ENCODE measurements around the gene TMEM201.

Gene TMEM201

GRCh38 chr1:9593147-9593491 lies 4.4 kb downstream of the TMEM201 start:
- H3K4me3 ChIP-seq (ENCODE audit: low read length) = no peak overlapping the region
- H3K27ac ChIP-seq (ENCODE audit: low read length) = no peak overlapping the region
- DNase-seq = no peak
- TF ChIP-seq EZH2phosphoT487 (IDR thresholded peaks at IDR 0.05; ENCODE audit: low read length) = no peak
- TF ChIP-seq CTCF (IDR thresholded peaks at IDR 0.05; ENCODE audit: low read length) = no peak
- TF ChIP-seq EZH2 (optimal IDR thresholded peaks at IDR 0.05; ENCODE audit: low read depth, low read length) = no peak
- H3K9me2 ChIP-seq (replicated peaks; ENCODE audit: insufficient read depth, low read length) = no peaks in the 10 kb centered on the region
- H3F3A ChIP-seq (ENCODE audit: insufficient read depth, low read length) = no peaks in the 10 kb centered on the region; the same call in 1 of the 2 replicates
- no peaks in the 10 kb centered on the region for H3K9me3 ChIP-seq (replicated peaks; ENCODE audit: insufficient read depth, low read length)
- H3K4me2 ChIP-seq (ENCODE audit: low read depth, low read length) = no peak overlapping the region
- no peak overlapping the region for H3K9ac ChIP-seq (ENCODE audit: low read length)
- H3K27me3 ChIP-seq (replicated peaks; ENCODE audit: insufficient read depth, low read length) = no peaks in the 10 kb centered on the region
- H2AFZ ChIP-seq (ENCODE audit: low read length) = no peak overlapping the region
- H3K36me3 ChIP-seq (replicated peaks; ENCODE audit: insufficient read depth, low read length) = no peaks in the 10 kb centered on the region
- peaks cover 80% of the 10 kb centered on the region for H3K79me2 ChIP-seq (ENCODE audit: low read length)
- H4K20me1 ChIP-seq (ENCODE audit: insufficient read depth, low read length) = peaks cover 29% of the 10 kb centered on the region; the same call in 1 of the 2 replicates
- peaks cover 6% of the 10 kb centered on the region; the same call in 1 of the 2 replicates for H3K4me1 ChIP-seq (ENCODE audit: low read length)

DNA sequence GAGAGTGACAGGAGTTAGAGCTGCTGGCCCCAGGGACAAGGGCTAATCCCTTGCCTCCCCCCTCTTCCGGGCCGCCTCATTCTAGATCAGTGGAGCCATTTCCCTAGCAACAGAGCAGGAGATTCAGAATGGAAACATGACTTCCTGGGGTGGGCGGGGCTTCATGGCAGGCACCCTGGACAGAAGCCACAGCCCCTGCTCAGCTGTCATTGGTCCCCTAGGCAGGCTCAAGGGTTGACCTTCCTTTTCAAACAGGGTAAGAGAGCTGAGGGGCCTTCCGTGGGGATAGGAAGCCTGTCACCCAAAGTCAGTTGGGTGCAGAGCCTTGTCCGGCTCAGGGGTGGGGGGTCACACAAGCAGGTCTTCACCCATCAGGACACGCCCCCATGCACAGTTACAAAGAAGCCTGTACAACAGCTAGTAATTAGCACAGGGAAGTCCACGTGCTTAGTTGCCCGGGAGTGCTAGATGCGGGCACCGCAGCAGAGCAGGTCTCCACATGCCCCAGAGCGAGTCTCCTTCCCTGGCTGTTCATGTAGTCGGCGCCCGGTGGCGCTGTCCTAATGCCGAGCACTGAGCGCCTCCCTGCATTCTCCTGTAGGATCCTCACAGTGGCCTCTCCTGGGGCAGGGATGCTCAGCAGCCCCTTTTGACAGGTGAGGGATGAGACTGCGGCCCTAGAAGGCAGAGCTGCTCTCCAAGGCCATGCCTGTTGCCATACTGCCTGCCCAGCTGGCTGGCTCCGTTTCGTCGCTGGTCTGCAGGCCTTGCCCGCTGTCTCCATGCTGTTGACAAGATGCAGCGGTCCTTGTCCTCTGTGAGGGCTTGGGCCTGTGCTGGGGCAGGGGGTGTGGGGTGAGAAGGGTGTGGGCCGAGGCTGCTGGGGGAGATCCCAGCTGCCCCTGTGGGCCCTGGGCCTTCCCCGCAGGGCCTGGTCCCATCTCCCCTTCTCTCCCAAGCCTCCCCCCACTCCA lies 5.1 kb downstream of the TMEM201 start:
- Histone ChIP-seq H2AFZ (ENCODE audit: low read length) (no peak overlapping the region), H3K4me3 (ENCODE audit: low read length) (no peak overlapping the region), H3K9ac (ENCODE audit: low read length) (no peak overlapping the region), H3F3A (ENCODE audit: insufficient read depth, low read length) (no peaks in the 10 kb centered on the region; the same call in 1 of the 2 replicates), H3K4me1 (ENCODE audit: low read length) (peaks cover 6% of the 10 kb centered on the region; the same call in 1 of the 2 replicates), H3K79me2 (ENCODE audit: low read length) (peaks cover 81% of the 10 kb centered on the region), H4K20me1 (ENCODE audit: insufficient read depth, low read length) (peaks cover 29% of the 10 kb centered on the region; the same call in 1 of the 2 replicates), H3K4me2 (ENCODE audit: low read depth, low read length) (no peak overlapping the region), H3K27me3 (replicated peaks; ENCODE audit: insufficient read depth, low read length) (no peaks in the 10 kb centered on the region), H3K9me3 (replicated peaks; ENCODE audit: insufficient read depth, low read length) (no peaks in the 10 kb centered on the region), H3K9me2 (replicated peaks; ENCODE audit: insufficient read depth, low read length) (no peaks in the 10 kb centered on the region), H3K36me3 (replicated peaks; ENCODE audit: insufficient read depth, low read length) (no peaks in the 10 kb centered on the region), H3K27ac (ENCODE audit: low read length) (no peak overlapping the region)
- no peak for DNase-seq
- TF ChIP-seq CTCF (IDR thresholded peaks at IDR 0.05; ENCODE audit: low read length) (no peak), EZH2 (optimal IDR thresholded peaks at IDR 0.05; ENCODE audit: low read depth, low read length) (no peak), EZH2phosphoT487 (IDR thresholded peaks at IDR 0.05; ENCODE audit: low read length) (no peak)

- no peak overlapping the region for H3K27ac ChIP-seq (ENCODE audit: low read length)
- H3K4me3 ChIP-seq (ENCODE audit: low read length) = no peak overlapping the region
- TF ChIP-seq CTCF (IDR thresholded peaks at IDR 0.05; ENCODE audit: low read length) (no peak), EZH2 (optimal IDR thresholded peaks at IDR 0.05; ENCODE audit: low read depth, low read length) (no peak), EZH2phosphoT487 (IDR thresholded peaks at IDR 0.05; ENCODE audit: low read length) (no peak)
- H3K4me1 ChIP-seq (ENCODE audit: low read length) = peaks cover 6% of the 10 kb centered on the region; the same call in 1 of the 2 replicates
- DNase-seq = no peak
- no peaks in the 10 kb centered on the region for H3F3A ChIP-seq (ENCODE audit: insufficient read depth, low read length)
- H3K79me2 ChIP-seq (ENCODE audit: low read length) = peaks cover 75% of the 10 kb centered on the region
- H3K27me3 ChIP-seq (replicated peaks; ENCODE audit: insufficient read depth, low read length) = no peaks in the 10 kb centered on the region
- H4K20me1 ChIP-seq (ENCODE audit: insufficient read depth, low read length) = peaks cover 29% of the 10 kb centered on the region; the same call in 1 of the 2 replicates
- no peaks in the 10 kb centered on the region for H3K36me3 ChIP-seq (replicated peaks; ENCODE audit: insufficient read depth, low read length)
- H3K9me2 ChIP-seq (replicated peaks; ENCODE audit: insufficient read depth, low read length) = no peaks in the 10 kb centered on the region
- H3K9ac ChIP-seq (ENCODE audit: low read length) = no peak overlapping the region
- no peak overlapping the region for H3K4me2 ChIP-seq (ENCODE audit: low read depth, low read length)
- no peak overlapping the region for H2AFZ ChIP-seq (ENCODE audit: low read length)
- H3K9me3 ChIP-seq (replicated peaks; ENCODE audit: insufficient read depth, low read length) = no peaks in the 10 kb centered on the region
These were observed 5.9 kb downstream of the TMEM201 start for GRCh38 chr1:9594471-9595155.

Measured in MM.1S (cell line).